ENCODE data around the gene P3H3.

Gene P3H3

GRCh38 chr12:6851921-6852650, 23.9 kb downstream of the P3H3 start, which contains the start of gene USP5:
TSS of gene USP5 (plus strand) at chr12:6852150. CDS start at chr12:6852180, 30 bp downstream.
- TF ChIP-seq, protein P1, sequence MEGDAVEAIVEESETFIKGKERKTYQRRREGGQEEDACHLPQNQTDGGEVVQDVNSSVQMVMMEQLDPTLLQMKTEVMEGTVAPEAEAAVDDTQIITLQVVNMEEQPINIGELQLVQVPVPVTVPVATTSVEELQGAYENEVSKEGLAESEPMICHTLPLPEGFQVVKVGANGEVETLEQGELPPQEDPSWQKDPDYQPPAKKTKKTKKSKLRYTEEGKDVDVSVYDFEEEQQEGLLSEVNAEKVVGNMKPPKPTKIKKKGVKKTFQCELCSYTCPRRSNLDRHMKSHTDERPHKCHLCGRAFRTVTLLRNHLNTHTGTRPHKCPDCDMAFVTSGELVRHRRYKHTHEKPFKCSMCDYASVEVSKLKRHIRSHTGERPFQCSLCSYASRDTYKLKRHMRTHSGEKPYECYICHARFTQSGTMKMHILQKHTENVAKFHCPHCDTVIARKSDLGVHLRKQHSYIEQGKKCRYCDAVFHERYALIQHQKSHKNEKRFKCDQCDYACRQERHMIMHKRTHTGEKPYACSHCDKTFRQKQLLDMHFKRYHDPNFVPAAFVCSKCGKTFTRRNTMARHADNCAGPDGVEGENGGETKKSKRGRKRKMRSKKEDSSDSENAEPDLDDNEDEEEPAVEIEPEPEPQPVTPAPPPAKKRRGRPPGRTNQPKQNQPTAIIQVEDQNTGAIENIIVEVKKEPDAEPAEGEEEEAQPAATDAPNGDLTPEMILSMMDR (IDR thresholded peaks at IDR 0.05; ENCODE audit: extremely low read depth, missing control alignments): no peak
- peak; percentile 93 for DNase-seq (ENCODE audit: low spot score)

DNA sequence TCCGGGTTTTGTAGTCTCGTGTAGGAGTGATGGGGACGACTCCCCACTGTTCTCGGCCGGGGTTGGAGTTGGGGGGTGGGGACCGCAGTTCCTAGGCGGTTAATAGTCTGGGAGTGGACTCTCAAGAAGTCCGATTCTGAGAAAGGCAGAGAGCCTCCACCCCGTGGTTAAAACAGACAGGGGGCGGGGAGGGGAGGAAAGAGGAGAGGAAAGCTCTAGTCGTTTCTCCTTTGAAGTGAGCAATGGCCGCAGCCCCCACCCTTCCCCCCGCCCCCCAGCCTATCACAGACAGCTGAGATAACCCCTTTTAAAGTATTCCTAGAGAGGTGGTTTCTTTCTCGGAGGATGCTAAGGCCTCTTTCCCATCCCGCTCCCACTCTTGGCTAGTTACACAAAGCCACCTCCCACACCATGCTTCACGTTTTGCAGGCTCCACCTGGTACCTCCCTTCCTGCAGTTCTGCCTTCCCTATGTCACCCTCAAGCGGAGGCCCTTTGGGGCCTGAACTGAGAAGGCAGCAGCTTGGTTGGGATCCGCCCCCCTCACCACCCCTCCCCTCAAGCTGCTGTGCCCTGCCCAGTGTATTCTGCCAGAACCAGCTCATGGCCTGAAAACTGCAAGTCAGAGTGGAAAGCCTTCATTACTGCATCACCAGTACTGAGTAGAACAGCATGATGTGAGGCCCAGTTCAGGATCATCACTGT, 24.6 kb downstream of the P3H3 start:
- TF ChIP-seq, protein P1 (IDR thresholded peaks at IDR 0.05; ENCODE audit: extremely low read depth, missing control alignments): no peak
- no peak for DNase-seq (ENCODE audit: low spot score)

DNA sequence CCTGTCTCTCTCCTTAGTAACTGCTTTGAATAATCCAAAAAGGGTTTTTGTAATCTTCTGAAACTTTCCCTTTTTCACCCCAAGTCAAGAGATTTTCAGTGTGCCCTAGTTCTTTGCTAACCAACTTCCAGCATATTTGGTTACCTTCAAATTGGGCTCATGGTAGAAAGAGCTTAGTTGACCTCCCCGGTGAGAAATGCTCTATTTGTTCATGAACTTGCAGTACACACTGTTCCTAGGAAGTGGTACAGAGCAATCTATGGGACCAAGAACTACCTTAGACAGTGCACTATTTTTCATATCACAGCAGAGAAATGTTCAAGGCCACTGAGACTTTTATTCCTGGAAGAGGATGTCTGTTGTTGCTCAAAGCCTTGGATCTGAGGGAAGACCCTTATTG, 25.4 kb downstream of the P3H3 start:
- TF ChIP-seq, protein P1 (IDR thresholded peaks at IDR 0.05; ENCODE audit: extremely low read depth, missing control alignments): no peak
- no peak for DNase-seq (ENCODE audit: low spot score)

DNA sequence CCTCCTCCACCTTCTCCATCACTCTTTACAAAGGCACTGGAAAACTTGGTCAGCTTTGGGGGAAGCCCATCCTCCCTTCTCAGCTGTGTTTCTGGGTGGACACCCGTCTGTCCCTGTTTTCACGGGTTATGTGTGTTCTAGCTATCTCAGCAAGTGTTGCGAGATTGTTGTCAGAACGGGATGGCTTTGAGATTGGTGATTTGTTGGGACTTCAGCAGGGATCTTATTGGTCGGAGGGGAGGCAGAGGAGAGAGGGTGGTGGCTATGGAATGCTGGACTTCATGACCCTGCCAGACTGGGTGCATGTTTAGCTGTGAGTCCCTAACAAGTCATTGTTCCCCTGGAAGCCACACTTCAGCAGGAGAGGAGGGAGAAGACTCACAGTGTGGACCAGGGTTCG, 25.8 kb downstream of the P3H3 start:
- TF ChIP-seq, protein P1 (IDR thresholded peaks at IDR 0.05; ENCODE audit: extremely low read depth, missing control alignments): no peak
- DNase-seq (ENCODE audit: low spot score): no peak

DNA sequence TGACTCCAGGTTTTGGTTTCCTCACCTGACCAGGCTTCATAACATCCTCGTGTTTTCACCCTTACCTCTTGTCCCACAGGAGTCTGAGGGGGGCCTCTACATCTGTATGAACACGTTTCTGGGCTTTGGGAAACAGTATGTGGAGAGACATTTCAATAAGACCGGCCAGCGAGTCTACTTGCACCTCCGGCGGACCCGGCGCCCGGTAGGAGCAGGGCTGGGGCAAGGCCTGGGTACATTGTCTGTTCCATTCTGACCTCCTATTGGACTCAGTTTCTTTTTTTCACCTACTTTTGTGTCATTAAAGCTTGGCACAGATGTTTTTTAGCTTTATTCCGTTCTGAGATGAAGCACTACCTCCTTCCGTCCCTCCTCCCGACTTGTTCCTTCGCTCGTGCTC, 27.1 kb downstream of the P3H3 start:
- no peak for DNase-seq (ENCODE audit: low spot score)
- TF ChIP-seq, protein P1 (IDR thresholded peaks at IDR 0.05; ENCODE audit: extremely low read depth, missing control alignments): no peak

- DNase-seq (ENCODE audit: low spot score): no peak
- TF ChIP-seq, protein P1 (IDR thresholded peaks at IDR 0.05; ENCODE audit: extremely low read depth, missing control alignments): no peak
Measured at GRCh38 chr12:6858799-6859198, 30.6 kb downstream of the P3H3 start.

- no peak for DNase-seq (ENCODE audit: low spot score)
- TF ChIP-seq, protein P1 (IDR thresholded peaks at IDR 0.05; ENCODE audit: extremely low read depth, missing control alignments): no peak
Measured at GRCh38 chr12:6860116-6860515, 31.9 kb downstream of the P3H3 start.

Measured in GM20000 (cell line).